COR-L47 (cell line): Measurements from ENCODE around the gene TSPEAR.

Experiments used
- DNase-seq: peaks from one replicate; lab custom pipeline; 2025; lab: John Stamatoyannopoulos, UW

The TSPEAR gene

GRCh38 chr21:44547656-44548331, 163.6 kb downstream of the TSPEAR start:
- DNase-seq = no peak

- DNase-seq = no peak
Observed at GRCh38 chr21:44544566-44544965, 166.8 kb downstream of the TSPEAR start.

GRCh38 chr21:44542716-44543115, 168.7 kb downstream of the TSPEAR start:
- no peak for DNase-seq

GRCh38 chr21:44540741-44541288, 170.6 kb downstream of the TSPEAR start:
- no peak for DNase-seq

- no peak for DNase-seq
Observed at GRCh38 chr21:44539991-44540666, 171.2 kb downstream of the TSPEAR start, which contains the start of gene KRTAP10-1. Gene KRTAP10-1, minus strand, starts transcription at chr21:44540195. Its CDS starts 45 bp downstream, at chr21:44540150.

GRCh38 chr21:44539046-44539445, 172.3 kb downstream of the TSPEAR start:
- no peak for DNase-seq

GRCh38 chr21:44537930-44538911, 173.2 kb downstream of the TSPEAR start:
- DNase-seq = no peak

- no peak for DNase-seq
Observed at GRCh38 chr21:44535963-44536362, 175.4 kb downstream of the TSPEAR start.

GRCh38 chr21:44534688-44535087, 176.7 kb downstream of the TSPEAR start:
- DNase-seq = no peak

GRCh38 chr21:44533891-44534627, 177.3 kb downstream of the TSPEAR start:
- DNase-seq = no peak

- DNase-seq = no peak
Observed at GRCh38 chr21:44533121-44533890, 178.1 kb downstream of the TSPEAR start.

- DNase-seq = no peak
Observed at GRCh38 chr21:44532712-44533111, 178.7 kb downstream of the TSPEAR start.

- DNase-seq = no peak
Observed at GRCh38 chr21:44531606-44532564, 179.5 kb downstream of the TSPEAR start.

GRCh38 chr21:44530903-44531605, 180.3 kb downstream of the TSPEAR start:
- DNase-seq = no peak

- no peak for DNase-seq
Observed at GRCh38 chr21:44530221-44530902, 181.0 kb downstream of the TSPEAR start.

- no peak for DNase-seq
Observed at GRCh38 chr21:44529503-44530125, 181.8 kb downstream of the TSPEAR start.

GRCh38 chr21:44529011-44529421, 182.4 kb downstream of the TSPEAR start:
- no peak for DNase-seq

GRCh38 chr21:44528634-44528995, 182.8 kb downstream of the TSPEAR start:
- DNase-seq = no peak
